GM21737 (cell line): ENCODE results near the gene APBB2.
A peak's percentile ranks its signal among the peaks of the same experiment; 100 is the strongest.

Experiments used
- ATAC-seq: cut with Tn5 transposase; IDR thresholded peaks from one replicate; pipeline ENCODE4 v1.9.1; 2021; ENCODE audit warnings: mild to moderate bottlenecking, moderate library complexity; ENCODE audit not compliant: unreplicated experiment

APBB2 gene

GRCh38 chr4:40875507-40876150 lies 338.7 kb downstream of the APBB2 start:
- ATAC-seq: peak; percentile 77

- no peak for ATAC-seq
Observed at GRCh38 chr4:40874901-40875300, 339.4 kb downstream of the APBB2 start.

- no peak for ATAC-seq
Observed at GRCh38 chr4:40874331-40874730, 340.0 kb downstream of the APBB2 start.

GRCh38 chr4:40871695-40872250 lies 342.6 kb downstream of the APBB2 start:
- ATAC-seq: no peak

GRCh38 chr4:40870150-40870549 lies 344.2 kb downstream of the APBB2 start:
- ATAC-seq: no peak

- no peak for ATAC-seq
Observed at GRCh38 chr4:40865696-40866095, 348.6 kb downstream of the APBB2 start.

- no peak for ATAC-seq
Observed at GRCh38 chr4:40864531-40864930, 349.8 kb downstream of the APBB2 start.

- ATAC-seq: no peak
Observed at GRCh38 chr4:40858962-40859361, 355.4 kb downstream of the APBB2 start.

- no peak for ATAC-seq
Observed at GRCh38 chr4:40857956-40858355, 356.4 kb downstream of the APBB2 start.

GRCh38 chr4:40856840-40857362 lies 357.4 kb downstream of the APBB2 start:
- peak; percentile 97 for ATAC-seq

GRCh38 chr4:40856277-40856839 lies 358.0 kb downstream of the APBB2 start:
- no peak for ATAC-seq

GRCh38 chr4:40850496-40850895 lies 363.8 kb downstream of the APBB2 start:
- ATAC-seq: no peak

GRCh38 chr4:40848940-40849339 lies 365.4 kb downstream of the APBB2 start:
- no peak for ATAC-seq

- no peak for ATAC-seq
Observed at GRCh38 chr4:40848251-40848650, 366.1 kb downstream of the APBB2 start.

- no peak for ATAC-seq
Observed at GRCh38 chr4:40846532-40846931, 367.8 kb downstream of the APBB2 start.

- no peak for ATAC-seq
Observed at GRCh38 chr4:40845154-40845835, 369.0 kb downstream of the APBB2 start.

- no peak for ATAC-seq
Observed at GRCh38 chr4:40844261-40844660, 370.1 kb downstream of the APBB2 start.

GRCh38 chr4:40843696-40844095 lies 370.6 kb downstream of the APBB2 start:
- no peak for ATAC-seq

GRCh38 chr4:40842725-40843423 lies 371.5 kb downstream of the APBB2 start:
- ATAC-seq: no peak

GRCh38 chr4:40842318-40842717 lies 372.0 kb downstream of the APBB2 start:
- no peak for ATAC-seq

GRCh38 chr4:40840985-40841571 lies 373.3 kb downstream of the APBB2 start:
- peak; percentile 61 for ATAC-seq
